Measurements from ENCODE around the gene XPO1. TPM values are rescaled to one million over a fixed set of nuclear protein-coding genes. Genes with fewer than 3 reads are reported as not detected.

The XPO1 gene
- total and polyA plus RNA-seq, 2 donors (not counting 3 experiments of a cell fraction or from before 2014, with no cell fraction given) = 46.7 to 166 TPM

DNA sequence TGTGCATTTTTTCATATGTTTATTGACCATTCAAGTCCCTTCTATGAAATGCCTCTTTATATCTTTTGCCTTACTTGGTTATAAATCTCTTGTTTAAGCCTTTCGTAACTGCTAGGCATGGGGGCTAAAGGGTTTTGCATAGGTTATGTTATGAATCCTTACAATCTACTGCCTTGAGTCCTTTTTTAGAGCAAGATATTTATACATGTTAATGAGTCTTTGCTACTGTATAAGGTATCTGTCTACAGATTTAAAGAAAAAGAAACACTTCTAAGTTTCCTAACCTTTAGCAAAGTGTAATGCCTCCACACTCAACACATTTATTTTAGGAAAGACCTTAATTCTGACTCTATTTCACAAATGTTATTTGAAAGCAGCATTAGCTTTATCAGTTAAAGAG lies 43.6 kb upstream of the XPO1 start:
- Histone ChIP-seq H3K9me1 (replicated peaks; ENCODE audit: control insufficient read depth, extremely low read depth, insufficient read depth, low read length) (no peaks in the 10 kb centered on the region), H3K4me2 (ENCODE audit: insufficient read depth, low read length) (no peak overlapping the region), H3K4me3 (replicated peaks in 1 of 3; ENCODE audit: insufficient read depth in 1 of 3, low read depth in 1 of 3, low read length in 3 of 3) (no peak overlapping the region), H3K4me1 (ENCODE audit: control insufficient read depth, extremely low read depth, insufficient read depth, low read length) (no peaks in the 10 kb centered on the region), H3K36me3 (ENCODE audit: control insufficient read depth in 2 of 2, extremely low read depth in 1 of 2, insufficient read depth in 2 of 2, low read length in 2 of 2) (no peaks in the 10 kb centered on the region), H3K27ac (ENCODE audit: insufficient read depth, low read depth, low read length) (no peak overlapping the region), H3K27me3 (ENCODE audit: control insufficient read depth in 2 of 2, insufficient read depth in 2 of 2, low read length in 2 of 2) (no peaks in the 10 kb centered on the region), H2AFZ (ENCODE audit: low read depth, low read length) (no peak overlapping the region), H3K9ac (replicated peaks; ENCODE audit: extremely low read depth, insufficient read depth, low read length) (no peak overlapping the region), H3K79me2 (ENCODE audit: control insufficient read depth, insufficient read depth, low read length) (no peaks in the 10 kb centered on the region), H4K20me1 (replicated peaks; ENCODE audit: control insufficient read depth, extremely low read depth, insufficient read depth, low read length) (no peaks in the 10 kb centered on the region), H3K9me3 (replicated peaks; ENCODE audit: control insufficient read depth, insufficient read depth, low read length) (no peaks in the 10 kb centered on the region)
- dilution Hi-C loops (cut with MboI; ENCODE audit: extremely low pct_ligation_motif_present, low sequenced_read_pairs) (no loop called here), intact Hi-C loops (cut with micrococcal nuclease) (no loop called here)
- CTCF ChIA-PET = interaction anchor here (0.9 to 1.4 kb wide), 3 partner anchors 14 to 31 kb away, joined by 3 to 4 read pairs (median 3); no protein-coding TSS in a partner anchor
- TF ChIP-seq POLR2A (IDR thresholded peaks at IDR 0.05; ENCODE audit: low read depth, low read length) (no peak), POLR2AphosphoS5 (IDR thresholded peaks at IDR 0.05; ENCODE audit: insufficient read depth, low read depth, low read length) (no peak), EZH2 (IDR thresholded peaks at IDR 0.05; ENCODE audit: borderline replicate concordance, low read depth, low read length, severe bottlenecking) (no peak), FOS (IDR thresholded peaks at IDR 0.05; ENCODE audit: borderline replicate concordance, insufficient read depth, low read length) (no peak), MYC (IDR thresholded peaks at IDR 0.05; ENCODE audit: low read depth, low read length) (no peak), JUN (IDR thresholded peaks at IDR 0.05; ENCODE audit: borderline replicate concordance, insufficient read depth, insufficient read length, low read depth) (no peak), GATA2 (IDR thresholded peaks at IDR 0.05; ENCODE audit: insufficient read depth, insufficient read length, low read depth, low read length) (no peak)
- TF ChIP-seq, protein P1, sequence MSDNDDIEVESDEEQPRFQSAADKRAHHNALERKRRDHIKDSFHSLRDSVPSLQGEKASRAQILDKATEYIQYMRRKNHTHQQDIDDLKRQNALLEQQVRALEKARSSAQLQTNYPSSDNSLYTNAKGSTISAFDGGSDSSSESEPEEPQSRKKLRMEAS (IDR thresholded peaks at IDR 0.05; ENCODE audit: insufficient read depth, insufficient read length) = no peak
- TF ChIP-seq, protein P2, sequence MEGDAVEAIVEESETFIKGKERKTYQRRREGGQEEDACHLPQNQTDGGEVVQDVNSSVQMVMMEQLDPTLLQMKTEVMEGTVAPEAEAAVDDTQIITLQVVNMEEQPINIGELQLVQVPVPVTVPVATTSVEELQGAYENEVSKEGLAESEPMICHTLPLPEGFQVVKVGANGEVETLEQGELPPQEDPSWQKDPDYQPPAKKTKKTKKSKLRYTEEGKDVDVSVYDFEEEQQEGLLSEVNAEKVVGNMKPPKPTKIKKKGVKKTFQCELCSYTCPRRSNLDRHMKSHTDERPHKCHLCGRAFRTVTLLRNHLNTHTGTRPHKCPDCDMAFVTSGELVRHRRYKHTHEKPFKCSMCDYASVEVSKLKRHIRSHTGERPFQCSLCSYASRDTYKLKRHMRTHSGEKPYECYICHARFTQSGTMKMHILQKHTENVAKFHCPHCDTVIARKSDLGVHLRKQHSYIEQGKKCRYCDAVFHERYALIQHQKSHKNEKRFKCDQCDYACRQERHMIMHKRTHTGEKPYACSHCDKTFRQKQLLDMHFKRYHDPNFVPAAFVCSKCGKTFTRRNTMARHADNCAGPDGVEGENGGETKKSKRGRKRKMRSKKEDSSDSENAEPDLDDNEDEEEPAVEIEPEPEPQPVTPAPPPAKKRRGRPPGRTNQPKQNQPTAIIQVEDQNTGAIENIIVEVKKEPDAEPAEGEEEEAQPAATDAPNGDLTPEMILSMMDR (IDR thresholded peaks at IDR 0.05; ENCODE audit: extremely low read depth in 1 of 2, insufficient read depth in 1 of 2, low read depth in 1 of 2, low read length in 2 of 2) = no peak
- FAIRE-seq = no peak
- no TSS peak for BruUV-seq (replicated peaks)
- POLR2A ChIA-PET = no interaction called here
- DNase-seq (ENCODE audit: low read depth, low spot score) = no peak
